HCT116 (cell line): ENCODE results near the gene TMSB4X.

Experiments used
- CTCF ChIP-seq, 3 experiments: fragments of 200-600 bp in 1 of 3; sonication (generic) in 1 of 3; IDR thresholded peaks in 2 of 3; conservative IDR thresholded peaks in 1 of 3; 2 replicates each; pipeline ENCODE4 v1.5.1; 2012 to 2017; ENCODE audit warnings: low read depth in 2 of 3, low read length in 2 of 3, antibody characterized with exemption in 1 of 3, borderline replicate concordance in 1 of 3, control low read depth in 1 of 3, mild to moderate bottlenecking in 1 of 3, mixed read lengths in 1 of 3, mixed run types in 1 of 3, moderate library complexity in 1 of 3; ENCODE audit not compliant: insufficient read depth in 1 of 3
- POLR2A ChIP-seq: IDR thresholded peaks from 2 replicates; pipeline ENCODE4 v1.7.0; 2011; ENCODE audit warnings: borderline replicate concordance; ENCODE audit not compliant: insufficient read depth, insufficient read length; ENCODE audit errors: extremely low read depth
- TCF7L2 ChIP-seq: IDR thresholded peaks from 2 replicates; pipeline ENCODE4 v1.7.0; 2011; ENCODE audit warnings: borderline replicate concordance, inconsistent platforms; ENCODE audit not compliant: insufficient read depth, insufficient read length; ENCODE audit errors: extremely low read depth
- ZNF274 ChIP-seq: fragments of 200-500 bp; sonication (Bioruptor generic); IDR thresholded peaks from 2 replicates; pipeline ENCODE4 v1.6.1; 2014; ENCODE audit warnings: mild to moderate bottlenecking, low read depth, low read length, inconsistent platforms
- TF ChIP-seq, protein P1 (sequence below): IDR thresholded peaks from 2 replicates; pipeline ENCODE4 v1.6.1; 2011; ENCODE audit warnings: mild to moderate bottlenecking, low read length, moderate library complexity; ENCODE audit not compliant: insufficient replicate concordance; ENCODE audit errors: extremely low read depth

- TF ChIP-seq POLR2A: no peak
- no peak for TF ChIP-seq CTCF (IDR thresholded peaks at IDR 0.05 in 2 of 3, conservative IDR thresholded peaks at IDR 0.05 in 1 of 3; ENCODE audit: borderline replicate concordance in 1 of 3, insufficient read depth in 1 of 3, low read depth in 2 of 3, low read length in 2 of 3)
- TF ChIP-seq ZNF274: no peak
- TF ChIP-seq, protein P1, sequence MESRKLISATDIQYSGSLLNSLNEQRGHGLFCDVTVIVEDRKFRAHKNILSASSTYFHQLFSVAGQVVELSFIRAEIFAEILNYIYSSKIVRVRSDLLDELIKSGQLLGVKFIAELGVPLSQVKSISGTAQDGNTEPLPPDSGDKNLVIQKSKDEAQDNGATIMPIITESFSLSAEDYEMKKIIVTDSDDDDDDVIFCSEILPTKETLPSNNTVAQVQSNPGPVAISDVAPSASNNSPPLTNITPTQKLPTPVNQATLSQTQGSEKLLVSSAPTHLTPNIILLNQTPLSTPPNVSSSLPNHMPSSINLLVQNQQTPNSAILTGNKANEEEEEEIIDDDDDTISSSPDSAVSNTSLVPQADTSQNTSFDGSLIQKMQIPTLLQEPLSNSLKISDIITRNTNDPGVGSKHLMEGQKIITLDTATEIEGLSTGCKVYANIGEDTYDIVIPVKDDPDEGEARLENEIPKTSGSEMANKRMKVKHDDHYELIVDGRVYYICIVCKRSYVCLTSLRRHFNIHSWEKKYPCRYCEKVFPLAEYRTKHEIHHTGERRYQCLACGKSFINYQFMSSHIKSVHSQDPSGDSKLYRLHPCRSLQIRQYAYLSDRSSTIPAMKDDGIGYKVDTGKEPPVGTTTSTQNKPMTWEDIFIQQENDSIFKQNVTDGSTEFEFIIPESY: no peak
- TF ChIP-seq TCF7L2: no peak
Observed at GRCh38 chrX:12974305-12974795, 560 bp upstream of the TMSB4X start.
